ENCODE measurements around the gene CDH8. TPM values are rescaled to one million over a fixed set of nuclear protein-coding genes. Genes with fewer than 3 reads are reported as not detected.
"Not testable (repeated sequence)": the region's sequence is repeated elsewhere in the genome, so short reads cannot be mapped to it uniquely, and the experiment has no call there.

The CDH8 gene
- total and polyA plus RNA-seq, 9 donors: 0.42 to 2.9 (median 1.5) TPM

GRCh38 chr16:61934601-61935000, 101.6 kb downstream of the CDH8 start:
- H3K4me3 ChIP-seq: no peak overlapping the region
- WGBS, 3 donors: 82 to 91% (median 87%) methylated on average over 3 of the region's 3 CpGs
- H3K27me3 ChIP-seq: no peaks in the 10 kb centered on the region
- no peak for TF ChIP-seq POLR2A (IDR thresholded peaks at IDR 0.05)
- no peak for TF ChIP-seq EP300 (IDR thresholded peaks at IDR 0.05)
- no peak for TF ChIP-seq CTCF (IDR thresholded peaks at IDR 0.05)
- intact Hi-C loops (cut with DNase I): no loop called here
- no peak for DNase-seq
- H3K36me3 ChIP-seq: no peaks in the 10 kb centered on the region
- no peaks in the 10 kb centered on the region for H3K9me3 ChIP-seq
- no peaks in the 10 kb centered on the region for H3K4me1 ChIP-seq (ENCODE audit: insufficient read depth)
- H3K27ac ChIP-seq: no peak overlapping the region

GRCh38 chr16:61929776-61930175, 106.5 kb downstream of the CDH8 start:
- WGBS, 3 donors: 92 to 100% (median 95%) methylated on average over 1 of the region's 1 CpG

DNA sequence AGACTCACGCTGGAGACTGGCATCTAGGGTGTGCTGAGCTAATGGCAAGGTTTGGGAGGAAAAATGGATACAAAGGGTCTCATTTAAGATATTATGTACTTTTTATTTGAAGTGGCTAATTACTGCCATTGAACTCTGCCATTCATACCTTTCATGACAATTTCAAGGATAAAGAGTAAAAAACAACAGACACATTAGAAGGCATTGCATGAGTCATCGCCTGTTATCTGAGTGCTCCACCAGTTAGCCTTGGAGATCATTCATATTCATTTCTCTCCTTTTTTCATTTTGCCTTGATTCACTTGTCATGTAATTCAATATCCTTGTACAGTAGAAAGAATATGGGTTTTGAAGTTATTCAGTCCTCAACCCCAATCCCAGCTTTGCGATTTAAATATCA, 109.5 kb downstream of the CDH8 start:
- no peak for TF ChIP-seq CTCF (IDR thresholded peaks at IDR 0.05)
- H3K27ac ChIP-seq: no peak overlapping the region
- no peaks in the 10 kb centered on the region for H3K4me1 ChIP-seq (ENCODE audit: insufficient read depth)
- intact Hi-C loops (cut with DNase I): no loop called here
- 66 to 77% (median 68%) methylated on average over 3 of the region's 3 CpGs for whole genome bisulfite sequencing, 3 donors
- H3K36me3 ChIP-seq: no peaks in the 10 kb centered on the region
- DNase-seq: no peak
- no peaks in the 10 kb centered on the region for H3K27me3 ChIP-seq
- no peaks in the 10 kb centered on the region for H3K9me3 ChIP-seq
- H3K4me3 ChIP-seq: no peak overlapping the region

More at GRCh38 chr16:61929776-61930175, 106.5 kb downstream of the CDH8 start:
- H3K9me3 ChIP-seq: no peaks in the 10 kb centered on the region
- H3K36me3 ChIP-seq: no peaks in the 10 kb centered on the region
- intact Hi-C loops (cut with DNase I): no loop called here
- H3K4me1 ChIP-seq (ENCODE audit: insufficient read depth): no peaks in the 10 kb centered on the region
- H3K4me3 ChIP-seq: no peak overlapping the region
- H3K27ac ChIP-seq: no peak overlapping the region
- no peak for TF ChIP-seq POLR2A (IDR thresholded peaks at IDR 0.05)
- no peak for TF ChIP-seq EP300 (IDR thresholded peaks at IDR 0.05)
- TF ChIP-seq CTCF (IDR thresholded peaks at IDR 0.05): no peak
- H3K27me3 ChIP-seq: no peaks in the 10 kb centered on the region
- DNase-seq: no peak

- H3K27me3 ChIP-seq: no peaks in the 10 kb centered on the region
- no peaks in the 10 kb centered on the region for H3K9me3 ChIP-seq
- DNase-seq: no peak
- H3K4me3 ChIP-seq: no peak overlapping the region
- intact Hi-C loops (cut with DNase I): no loop called here
- no peaks in the 10 kb centered on the region for H3K4me1 ChIP-seq (ENCODE audit: insufficient read depth)
- TF ChIP-seq EP300 (IDR thresholded peaks at IDR 0.05) (no peak), POLR2A (IDR thresholded peaks at IDR 0.05) (no peak), CTCF (IDR thresholded peaks at IDR 0.05) (no peak)
- H3K27ac ChIP-seq: no peak overlapping the region
- H3K36me3 ChIP-seq: no peaks in the 10 kb centered on the region
These were observed 112.6 kb downstream of the CDH8 start for GRCh38 chr16:61923629-61924028.

- H3K27ac ChIP-seq: no peak overlapping the region
- intact Hi-C loops (cut with DNase I): no loop called here
- no peaks in the 10 kb centered on the region for H3K36me3 ChIP-seq
- no peak overlapping the region for H3K4me3 ChIP-seq
- no peaks in the 10 kb centered on the region for H3K9me3 ChIP-seq
- no peaks in the 10 kb centered on the region for H3K4me1 ChIP-seq (ENCODE audit: insufficient read depth)
- TF ChIP-seq EP300 (IDR thresholded peaks at IDR 0.05) (no peak), POLR2A (IDR thresholded peaks at IDR 0.05) (no peak), CTCF (IDR thresholded peaks at IDR 0.05) (no peak)
- no peak for DNase-seq
- WGBS, 3 donors: 51 to 85% (median 65%) methylated on average over 3 of the region's 3 CpGs
- H3K27me3 ChIP-seq: no peaks in the 10 kb centered on the region
These were observed 114.9 kb downstream of the CDH8 start for GRCh38 chr16:61921373-61921772.

- H3K27me3 ChIP-seq; H3K27ac ChIP-seq; intact Hi-C loops (cut with DNase I); DNase-seq; H3K36me3 ChIP-seq; H3K9me3 ChIP-seq; H3K4me1 ChIP-seq (ENCODE audit: insufficient read depth); H3K4me3 ChIP-seq: not testable (repeated sequence)
- WGBS, 3 donors: 76 to 89% (median 84%) methylated on average over 33 to 37 of the region's 37 CpGs
These were observed 118.1 kb downstream of the CDH8 start for GRCh38 chr16:61917865-61918826.
